HFF-Myc (cell line): ENCODE results near the gene PRKG1.

Source experiments
- DNase-seq: peaks from one replicate; pipeline ENCODE4 v3.0.0-alpha.2; 2011; ENCODE audit warnings: low read depth; ENCODE audit errors: extremely low read depth
- H3K4me3 ChIP-seq: replicated peaks from 2 replicates; pipeline ENCODE4 v1.5.1; 2011; ENCODE audit warnings: low read depth, mild to moderate bottlenecking, control low read depth, low read length
- TF ChIP-seq, protein P1 (sequence below): IDR thresholded peaks from 2 replicates; pipeline ENCODE4 v1.5.1; 2012; ENCODE audit warnings: mild to moderate bottlenecking, low read depth, low read length, control low read depth; ENCODE audit errors: missing control alignments

The PRKG1 gene

DNA sequence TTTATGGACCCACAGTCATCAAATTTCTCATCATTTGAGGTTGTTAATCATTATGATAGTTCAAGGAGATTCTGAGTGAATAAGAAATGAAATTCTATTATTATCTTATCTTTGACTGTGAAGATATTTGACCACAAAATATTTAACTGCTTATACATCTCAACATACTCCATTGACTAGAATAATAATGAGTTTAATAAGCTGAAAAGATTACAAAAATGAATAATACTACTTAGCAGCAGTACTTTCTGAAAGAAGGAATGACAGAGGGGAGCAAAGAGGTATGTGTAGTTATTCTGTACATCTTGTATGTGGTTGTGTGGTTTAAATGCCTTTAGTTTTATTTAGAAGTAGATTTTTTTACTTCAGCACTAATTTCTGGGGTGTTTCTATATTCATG is 214.2 kb downstream of the PRKG1 start:
- TF ChIP-seq, protein P1, sequence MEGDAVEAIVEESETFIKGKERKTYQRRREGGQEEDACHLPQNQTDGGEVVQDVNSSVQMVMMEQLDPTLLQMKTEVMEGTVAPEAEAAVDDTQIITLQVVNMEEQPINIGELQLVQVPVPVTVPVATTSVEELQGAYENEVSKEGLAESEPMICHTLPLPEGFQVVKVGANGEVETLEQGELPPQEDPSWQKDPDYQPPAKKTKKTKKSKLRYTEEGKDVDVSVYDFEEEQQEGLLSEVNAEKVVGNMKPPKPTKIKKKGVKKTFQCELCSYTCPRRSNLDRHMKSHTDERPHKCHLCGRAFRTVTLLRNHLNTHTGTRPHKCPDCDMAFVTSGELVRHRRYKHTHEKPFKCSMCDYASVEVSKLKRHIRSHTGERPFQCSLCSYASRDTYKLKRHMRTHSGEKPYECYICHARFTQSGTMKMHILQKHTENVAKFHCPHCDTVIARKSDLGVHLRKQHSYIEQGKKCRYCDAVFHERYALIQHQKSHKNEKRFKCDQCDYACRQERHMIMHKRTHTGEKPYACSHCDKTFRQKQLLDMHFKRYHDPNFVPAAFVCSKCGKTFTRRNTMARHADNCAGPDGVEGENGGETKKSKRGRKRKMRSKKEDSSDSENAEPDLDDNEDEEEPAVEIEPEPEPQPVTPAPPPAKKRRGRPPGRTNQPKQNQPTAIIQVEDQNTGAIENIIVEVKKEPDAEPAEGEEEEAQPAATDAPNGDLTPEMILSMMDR: no peak
- no peak for DNase-seq
- H3K4me3 ChIP-seq: no peak overlapping the region

DNA sequence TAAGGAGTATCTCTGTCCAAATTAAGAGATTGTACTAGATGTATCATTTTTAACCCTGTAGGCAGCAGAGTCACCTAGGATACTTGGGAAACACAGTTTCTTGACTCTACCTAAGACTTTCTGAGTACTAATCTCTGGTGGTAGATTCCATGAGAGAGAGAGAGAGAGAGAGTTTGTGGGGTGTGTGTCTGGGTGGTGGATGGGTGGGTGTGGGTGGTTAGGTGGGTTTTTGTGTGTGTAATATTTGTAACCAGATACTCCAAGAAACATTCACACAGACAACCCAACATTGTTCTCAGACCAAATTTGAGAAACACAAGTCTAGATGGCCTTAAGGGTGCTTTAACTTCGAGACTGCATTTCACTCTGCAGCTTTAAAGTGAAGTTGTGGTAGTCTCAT is 215.2 kb downstream of the PRKG1 start:
- no peak for DNase-seq

DNA sequence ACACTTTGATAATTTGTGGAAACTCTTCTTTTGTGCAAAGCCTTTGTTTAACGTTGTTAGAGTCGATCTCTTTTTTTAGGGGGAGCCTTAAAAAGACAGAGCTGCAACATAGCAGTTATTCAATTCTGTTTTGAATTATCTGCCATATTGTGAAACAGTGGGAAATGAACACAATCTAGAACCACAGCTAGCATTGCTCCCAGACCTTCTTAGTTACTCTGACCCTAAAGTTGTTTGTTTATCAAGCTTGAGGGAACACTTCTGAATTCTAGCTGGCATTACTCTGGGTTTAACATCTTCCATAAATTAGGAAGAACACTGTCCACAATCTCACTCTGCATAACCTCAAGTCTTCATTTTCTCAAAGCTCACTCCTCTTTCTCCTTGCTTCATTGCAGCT is 217.7 kb downstream of the PRKG1 start:
- no peak for DNase-seq
- H3K4me3 ChIP-seq: no peak overlapping the region
- TF ChIP-seq, protein P1: no peak

More for the DNA sequence above, 215.2 kb downstream of the PRKG1 start:
- no peak overlapping the region for H3K4me3 ChIP-seq
- TF ChIP-seq, protein P1: no peak

DNA sequence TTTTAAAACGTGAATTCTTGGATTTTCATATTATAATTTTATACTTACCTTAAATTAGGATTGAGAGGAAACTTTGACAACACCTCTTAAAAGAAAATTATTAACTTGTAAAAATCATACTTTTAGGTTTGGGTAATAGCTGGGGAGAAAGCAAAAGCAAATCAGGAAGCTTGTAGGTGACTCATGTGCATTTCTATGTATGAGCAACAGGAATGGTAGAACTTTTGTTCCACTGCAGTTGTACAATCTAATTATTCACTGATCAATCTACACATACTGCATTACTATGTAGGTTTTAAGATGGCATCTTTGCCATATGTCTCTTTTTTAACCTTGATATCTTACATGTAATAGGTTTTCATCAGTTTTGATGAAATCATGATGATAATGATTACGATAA is 223.2 kb downstream of the PRKG1 start:
- no peak overlapping the region for H3K4me3 ChIP-seq
- DNase-seq: no peak
- TF ChIP-seq, protein P1: no peak

DNA sequence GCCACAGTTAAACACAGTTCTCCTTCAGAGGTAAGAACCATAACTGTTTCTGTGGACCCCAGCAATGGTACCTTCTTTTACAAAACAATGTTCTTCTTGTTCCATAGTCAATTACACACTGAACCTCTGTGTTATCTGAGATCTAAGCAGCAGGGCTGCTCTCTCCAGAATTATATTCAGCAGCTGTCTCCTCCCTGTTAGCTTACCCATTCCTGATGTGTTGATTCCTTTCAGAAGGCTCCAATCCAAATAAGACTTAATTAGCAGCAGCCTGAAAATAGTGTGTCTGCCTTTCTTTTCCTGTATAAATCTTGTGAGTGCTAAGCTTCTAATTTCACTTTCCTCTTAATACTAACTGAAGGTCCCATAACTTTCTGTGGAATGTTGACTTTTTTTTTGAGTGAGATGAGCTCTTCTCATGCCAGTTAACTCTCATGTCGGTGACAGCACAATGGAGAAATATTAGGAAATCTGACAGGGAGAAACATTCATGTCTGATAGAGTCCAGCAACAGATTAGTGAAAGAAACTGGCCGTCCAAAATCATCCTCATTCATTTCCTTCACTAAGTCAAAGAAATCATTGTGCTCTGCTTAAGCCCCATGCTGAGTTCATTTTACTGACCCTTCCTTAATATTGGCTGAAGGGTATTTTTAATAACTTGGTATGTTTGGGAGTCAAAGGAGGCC is 226.5 kb downstream of the PRKG1 start:
- TF ChIP-seq, protein P1: no peak
- no peak overlapping the region for H3K4me3 ChIP-seq
- DNase-seq: no peak

DNA sequence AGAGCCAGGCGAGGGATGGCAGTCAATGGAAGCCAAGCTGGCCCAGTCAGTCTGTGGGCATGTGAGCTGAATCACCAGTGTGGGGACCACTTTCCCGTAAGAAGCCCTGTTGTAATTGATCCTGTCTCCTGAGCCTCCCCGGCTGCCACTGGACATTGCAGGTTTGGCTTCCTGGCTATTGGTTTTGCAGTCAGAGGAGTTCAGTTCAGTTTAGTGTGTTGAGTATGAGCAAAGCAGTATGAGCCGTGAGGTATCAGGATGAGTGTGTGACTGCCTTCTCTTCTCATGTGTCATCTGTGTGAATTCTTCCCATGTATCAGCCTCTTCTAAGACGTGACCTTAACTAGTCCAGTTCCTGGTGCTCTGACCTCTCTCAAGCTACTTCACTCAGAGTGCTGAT is 227.4 kb downstream of the PRKG1 start:
- DNase-seq: no peak
- TF ChIP-seq, protein P1: no peak
- no peak overlapping the region for H3K4me3 ChIP-seq

DNA sequence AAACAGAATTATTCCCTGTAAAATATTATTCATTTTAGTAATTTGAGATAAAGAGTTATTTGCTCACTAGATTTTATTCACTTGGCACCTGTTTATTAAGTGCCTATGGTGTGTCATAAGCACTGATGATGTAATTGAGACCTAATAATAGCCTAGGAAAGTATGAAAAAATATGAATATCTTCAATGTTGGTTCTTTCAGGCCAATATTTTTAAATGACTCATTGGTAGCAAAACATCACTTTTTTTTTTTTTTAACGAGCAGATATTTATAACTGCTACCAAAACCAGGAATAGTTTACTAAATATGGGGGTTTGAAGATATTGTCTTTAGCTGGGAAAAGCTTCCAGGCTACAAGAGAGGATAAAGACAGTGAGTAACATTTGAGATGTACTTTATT is 228.0 kb downstream of the PRKG1 start:
- TF ChIP-seq, protein P1: no peak
- H3K4me3 ChIP-seq: no peak overlapping the region
- DNase-seq: no peak
